PFSK-1 (cell line): ENCODE data around the gene PPP6C. TPM values are rescaled to one million over a fixed set of nuclear protein-coding genes. Genes with fewer than 3 reads are reported as not detected.

Experiments
- FOXP2 ChIP-seq: optimal IDR thresholded peaks from 2 replicates; pipeline ENCODE3; 2011; ENCODE audit warnings: borderline replicate concordance, control low read depth, inconsistent platforms; ENCODE audit not compliant: insufficient read depth; ENCODE audit errors: extremely low read length, extremely low read depth
- POLR2AphosphoS5 ChIP-seq: IDR thresholded peaks from 2 replicates; pipeline ENCODE4 v1.6.1; 2012; ENCODE audit warnings: low read depth, mild to moderate bottlenecking, control low read depth, low read length, moderate library complexity
- SIN3A ChIP-seq: IDR thresholded peaks from 2 replicates; pipeline ENCODE4 v1.6.1; 2012; ENCODE audit warnings: mild to moderate bottlenecking, low read length, moderate library complexity, borderline replicate concordance; ENCODE audit not compliant: insufficient read depth
- TAF1 ChIP-seq: IDR thresholded peaks from 2 replicates; pipeline ENCODE4 v1.6.1; 2012; ENCODE audit warnings: low read length, control low read depth, borderline replicate concordance; ENCODE audit not compliant: insufficient read depth
- polyA plus RNA-seq: library from polyadenylated mRNA; unstranded; fragments of >200 nt; gene quantifications from one replicate; pipeline ENCODE4 v1.2.1, GENCODE V29; 2012; ENCODE audit warnings: low read depth, missing spikeins; ENCODE audit not compliant: insufficient read length
- TF ChIP-seq, protein P1 (sequence below), 2 experiments: IDR thresholded peaks; 2 replicates each; pipeline versions ENCODE4 v1.6.1 to v1.8.0; 2011 to 2012; ENCODE audit warnings: low read depth in 2 of 2, low read length in 2 of 2, control low read depth in 1 of 2, inconsistent platforms in 1 of 2, mild to moderate bottlenecking in 1 of 2, moderate library complexity in 1 of 2; ENCODE audit not compliant: insufficient read depth in 1 of 2

Gene PPP6C
- polyA plus RNA-seq, result 13.3 TPM

DNA sequence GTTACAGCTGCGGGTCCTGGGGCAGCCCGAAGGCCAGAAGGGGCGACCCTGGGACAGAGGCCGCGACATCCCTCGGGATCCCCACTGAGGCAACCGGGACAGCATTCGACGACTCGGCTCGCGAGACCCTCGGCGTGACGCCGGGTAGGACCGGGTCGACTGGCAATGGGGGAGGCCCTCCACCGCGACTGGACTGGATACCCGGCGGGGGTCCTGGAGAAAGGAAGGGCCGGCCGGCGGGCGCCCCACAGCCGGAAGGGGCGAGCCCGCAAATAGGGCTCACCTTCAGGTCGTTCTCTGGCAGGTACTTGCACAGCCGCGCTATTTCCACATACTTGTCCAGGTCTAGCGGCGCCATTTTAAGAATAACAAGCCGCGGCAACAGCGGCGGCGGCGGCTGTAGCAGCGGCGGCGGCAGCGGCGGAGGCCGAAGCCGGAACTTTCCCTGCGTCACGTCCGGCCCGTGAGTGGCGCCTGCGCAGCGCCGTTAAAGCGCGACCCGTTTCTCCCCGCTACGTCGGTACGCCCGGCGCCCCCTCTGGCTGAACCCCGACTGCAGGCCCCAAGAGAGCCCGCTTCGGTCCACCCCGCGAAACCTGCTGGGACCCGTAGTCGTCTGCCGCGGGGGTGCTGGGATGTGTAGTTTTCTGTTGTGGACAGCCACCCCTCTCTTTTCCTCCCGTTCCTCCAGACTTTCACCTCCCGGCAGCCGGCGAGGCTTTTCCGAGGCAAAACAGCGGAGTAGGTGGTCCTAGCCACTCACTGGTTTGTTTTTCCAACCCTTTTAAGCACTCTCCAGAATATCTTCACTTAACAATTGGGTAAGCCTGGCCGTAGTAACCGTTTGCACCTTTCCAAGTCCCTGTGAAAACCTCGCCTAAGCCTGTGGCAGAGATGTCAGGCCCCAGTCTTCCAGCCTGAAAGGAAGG, at the start of gene PPP6C:
PPP6C (minus strand) TSS at position 443 of the 929 bp plus-strand sequence; CDS start at position 358, 85 bp downstream.
- TF ChIP-seq, protein P1, sequence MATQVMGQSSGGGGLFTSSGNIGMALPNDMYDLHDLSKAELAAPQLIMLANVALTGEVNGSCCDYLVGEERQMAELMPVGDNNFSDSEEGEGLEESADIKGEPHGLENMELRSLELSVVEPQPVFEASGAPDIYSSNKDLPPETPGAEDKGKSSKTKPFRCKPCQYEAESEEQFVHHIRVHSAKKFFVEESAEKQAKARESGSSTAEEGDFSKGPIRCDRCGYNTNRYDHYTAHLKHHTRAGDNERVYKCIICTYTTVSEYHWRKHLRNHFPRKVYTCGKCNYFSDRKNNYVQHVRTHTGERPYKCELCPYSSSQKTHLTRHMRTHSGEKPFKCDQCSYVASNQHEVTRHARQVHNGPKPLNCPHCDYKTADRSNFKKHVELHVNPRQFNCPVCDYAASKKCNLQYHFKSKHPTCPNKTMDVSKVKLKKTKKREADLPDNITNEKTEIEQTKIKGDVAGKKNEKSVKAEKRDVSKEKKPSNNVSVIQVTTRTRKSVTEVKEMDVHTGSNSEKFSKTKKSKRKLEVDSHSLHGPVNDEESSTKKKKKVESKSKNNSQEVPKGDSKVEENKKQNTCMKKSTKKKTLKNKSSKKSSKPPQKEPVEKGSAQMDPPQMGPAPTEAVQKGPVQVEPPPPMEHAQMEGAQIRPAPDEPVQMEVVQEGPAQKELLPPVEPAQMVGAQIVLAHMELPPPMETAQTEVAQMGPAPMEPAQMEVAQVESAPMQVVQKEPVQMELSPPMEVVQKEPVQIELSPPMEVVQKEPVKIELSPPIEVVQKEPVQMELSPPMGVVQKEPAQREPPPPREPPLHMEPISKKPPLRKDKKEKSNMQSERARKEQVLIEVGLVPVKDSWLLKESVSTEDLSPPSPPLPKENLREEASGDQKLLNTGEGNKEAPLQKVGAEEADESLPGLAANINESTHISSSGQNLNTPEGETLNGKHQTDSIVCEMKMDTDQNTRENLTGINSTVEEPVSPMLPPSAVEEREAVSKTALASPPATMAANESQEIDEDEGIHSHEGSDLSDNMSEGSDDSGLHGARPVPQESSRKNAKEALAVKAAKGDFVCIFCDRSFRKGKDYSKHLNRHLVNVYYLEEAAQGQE (IDR thresholded peaks at IDR 0.05; ENCODE audit: insufficient read depth in 1 of 2, low read depth in 2 of 2, low read length in 2 of 2), result peak in 1 of 2 experiments; percentile 10; a peak in 1 of 4 replicates
- 0 out of 2 replicates have a peak, but pooled peaks have one; percentile 51 for TF ChIP-seq TAF1
- peak; percentile 66 for TF ChIP-seq POLR2AphosphoS5
- TF ChIP-seq FOXP2, result peak; percentile 59
- TF ChIP-seq SIN3A, result no peak

DNA sequence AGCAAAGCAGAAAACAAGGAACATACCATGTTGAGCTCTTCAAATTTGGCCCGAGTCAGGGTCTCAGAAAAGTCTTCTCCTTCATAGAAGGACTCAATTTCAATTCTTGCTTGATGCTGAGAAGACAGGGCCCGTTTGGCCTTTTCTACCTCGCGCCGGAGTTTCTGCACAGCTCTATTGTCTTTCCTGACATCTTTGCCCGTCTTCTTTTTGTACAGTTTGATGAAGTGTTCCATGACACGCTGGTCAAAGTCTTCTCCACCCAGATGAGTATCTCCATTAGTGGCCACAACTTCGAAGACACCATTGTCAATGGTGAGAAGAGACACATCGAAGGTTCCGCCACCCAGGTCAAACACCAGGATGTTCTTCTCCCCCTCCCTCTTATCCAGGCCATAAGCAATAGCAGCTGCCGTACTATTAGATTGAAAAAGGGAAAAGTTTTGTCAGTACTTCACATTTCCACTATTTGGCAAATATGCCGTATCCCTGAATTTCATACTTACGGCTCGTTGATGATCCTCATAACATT, 49.4 kb upstream of the PPP6C start:
- no peak for TF ChIP-seq POLR2AphosphoS5
- TF ChIP-seq SIN3A, result no peak

DNA sequence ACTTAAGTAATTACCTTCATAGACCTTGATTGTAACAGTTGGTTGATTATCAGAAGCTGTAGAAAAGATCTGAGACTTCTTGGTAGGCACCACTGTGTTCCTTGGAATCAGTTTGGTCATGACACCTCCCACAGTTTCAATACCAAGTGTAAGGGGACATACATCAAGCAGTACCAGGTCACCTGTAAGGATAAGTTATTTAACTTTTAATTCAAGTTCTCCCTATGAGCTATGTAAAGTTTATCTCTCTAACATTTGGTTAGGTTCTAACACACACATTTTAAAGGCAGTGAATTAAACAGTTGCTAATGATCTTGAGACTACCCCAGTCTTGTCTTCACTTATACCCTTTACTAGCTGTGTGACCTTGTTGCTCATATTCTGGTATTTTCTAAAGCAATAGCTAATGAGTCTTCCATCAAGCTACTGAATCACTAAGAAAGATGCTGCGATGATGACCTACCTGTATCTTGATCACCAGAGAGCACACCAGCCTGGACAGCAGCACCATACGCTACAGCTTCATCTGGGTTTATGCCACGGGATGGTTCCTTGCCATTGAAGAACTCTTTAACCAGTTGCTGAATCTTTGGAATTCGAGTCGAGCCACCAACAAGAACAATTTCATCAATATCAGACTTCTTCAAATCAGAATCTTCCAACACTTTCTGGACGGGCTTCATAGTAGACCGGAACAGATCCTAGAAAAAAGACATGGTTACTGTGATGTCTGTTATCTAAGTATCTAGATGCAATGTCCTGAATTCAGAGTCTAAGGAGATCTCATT, 48.7 kb upstream of the PPP6C start:
- no peak for TF ChIP-seq FOXP2
- no peak for TF ChIP-seq TAF1
- no peak for TF ChIP-seq SIN3A
- TF ChIP-seq, protein P1 (IDR thresholded peaks at IDR 0.05; ENCODE audit: insufficient read depth in 1 of 2, low read depth in 2 of 2, low read length in 2 of 2), result no peak
- TF ChIP-seq POLR2AphosphoS5, result no peak

DNA sequence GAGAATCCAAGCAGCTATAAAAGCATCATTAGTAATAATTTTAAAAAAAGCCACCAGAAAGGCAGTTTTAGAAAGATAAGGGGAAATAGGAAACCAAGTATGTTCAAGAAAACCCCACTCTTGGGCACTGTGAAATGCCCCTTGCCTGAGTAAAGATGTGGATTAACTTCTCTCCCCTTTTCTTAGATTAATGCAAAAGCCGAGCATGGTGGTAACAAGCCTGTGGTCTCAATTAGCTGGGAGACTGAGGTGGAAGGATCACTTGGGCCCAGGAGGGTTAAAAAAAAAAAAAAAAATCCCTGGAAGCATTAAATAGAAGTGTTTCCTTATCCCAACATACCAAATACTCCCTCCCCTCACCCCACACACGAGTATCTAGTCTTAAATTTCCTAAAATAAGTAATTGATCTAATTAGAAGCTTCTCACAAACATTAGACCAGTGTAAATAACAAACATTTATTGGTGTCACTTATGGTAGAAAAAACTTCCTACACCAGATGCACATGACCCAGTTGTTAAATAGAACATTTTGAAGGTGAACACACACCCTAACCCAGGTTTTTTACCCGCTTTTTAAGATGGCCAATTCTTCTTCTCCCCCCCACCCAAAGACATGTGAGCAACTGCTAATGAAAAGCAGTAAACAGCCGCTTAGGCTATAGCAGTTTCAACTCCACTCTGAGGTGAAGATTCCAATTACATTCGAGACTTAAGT, 46.4 kb upstream of the PPP6C start:
- no peak for TF ChIP-seq TAF1
- TF ChIP-seq FOXP2, result no peak
- no peak for TF ChIP-seq SIN3A
- TF ChIP-seq POLR2AphosphoS5, result no peak
- TF ChIP-seq, protein P1 (IDR thresholded peaks at IDR 0.05; ENCODE audit: insufficient read depth in 1 of 2, low read depth in 2 of 2, low read length in 2 of 2), result no peak

DNA sequence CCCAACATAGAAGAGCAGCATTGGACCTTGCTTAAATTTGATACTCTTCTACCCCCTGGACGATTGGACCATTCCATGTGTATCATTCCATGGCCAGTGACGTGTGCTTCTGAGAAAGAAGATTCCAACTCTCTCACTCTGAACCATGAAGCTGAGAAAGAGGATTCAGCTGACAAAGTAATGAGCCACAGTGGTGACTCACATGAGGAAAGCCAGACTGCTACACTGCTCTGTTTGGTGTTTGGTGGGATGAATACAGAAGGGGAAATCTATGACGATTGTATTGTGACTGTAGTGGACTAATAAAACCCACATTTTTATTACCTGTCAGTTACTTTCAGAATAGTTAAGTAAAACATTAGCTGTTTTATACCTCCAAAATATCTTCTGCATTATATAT, 44.1 kb upstream of the PPP6C start:
- no peak for TF ChIP-seq POLR2AphosphoS5
- TF ChIP-seq, protein P1 (IDR thresholded peaks at IDR 0.05; ENCODE audit: insufficient read depth in 1 of 2, low read depth in 2 of 2, low read length in 2 of 2), result no peak
- no peak for TF ChIP-seq SIN3A
- TF ChIP-seq FOXP2, result no peak
- TF ChIP-seq TAF1, result no peak
